Ovary (tissue), 9 donors: ENCODE results near the gene DNAJC15. TPM values are rescaled to one million over a fixed set of nuclear protein-coding genes. Genes with fewer than 3 reads are reported as not detected.

Source experiments
- DNase-seq, 5 donors: peaks; one replicate each; pipeline ENCODE4 v3.0.0-alpha.2; 2019 to 2020
- H3K27ac ChIP-seq, 2 donors: fragments of 200-600 bp; one replicate each; pipeline versions ENCODE4 v1.5.1 to v1.8.0; 2019 to 2022
- H3K27me3 ChIP-seq: fragments of 200-600 bp; one replicate; pipeline ENCODE4 v1.8.0; 2022
- H3K36me3 ChIP-seq: fragments of 200-600 bp; sonication (generic); one replicate; pipeline ENCODE4 v1.5.1; 2019
- H3K4me1 ChIP-seq: one replicate; pipeline ENCODE4 v1.8.1; 2013; ENCODE audit warnings: mild to moderate bottlenecking, moderate library complexity; ENCODE audit not compliant: insufficient read depth
- H3K4me3 ChIP-seq: fragments of 200-600 bp; sonication (generic); one replicate; pipeline ENCODE4 v1.5.1; 2017
- H3K9me3 ChIP-seq, 2 donors: fragments of 200-600 bp in 1 of 2; sonication (generic) in 1 of 2; one replicate each; pipeline versions ENCODE4 v1.5.1 to v1.8.1; 2013 to 2019; ENCODE audit warnings: mild to moderate bottlenecking in 1 of 2, moderate library complexity in 1 of 2
- CTCF ChIP-seq, 3 donors: fragments of 450-650 bp in 2 of 3; fragments of 200-600 bp in 1 of 3; IDR thresholded peaks; one replicate each; pipeline versions ENCODE4 v1.5.1 to v1.8.0; 2016 to 2022; ENCODE audit warnings: antibody characterized with exemption in 3 of 3, mild to moderate bottlenecking in 1 of 3
- EP300 ChIP-seq: sonication (generic); formaldehyde crosslinking; IDR thresholded peaks from one replicate; pipeline ENCODE4 v1.6.1; 2017; ENCODE audit warnings: antibody characterized with exemption
- POLR2A ChIP-seq: fragments of 450-650 bp; IDR thresholded peaks from one replicate; pipeline ENCODE4 v1.6.1; 2017; ENCODE audit warnings: antibody characterized with exemption, mild to moderate bottlenecking, moderate library complexity
- WGBS, 3 donors: extraction: QIAGEN DNeasy Blood & Tissue Kit in 1 of 3; methylation state at CpG; one replicate each; pipeline versions ENCODE4 v1.1.5 to v1.1.7; 2013 to 2017; 5-methylcytosine and 5-hydroxymethylcytosine counted together
- intact Hi-C, 4 donors: fragments of 100-400 bp; cut with DNase I; formaldehyde crosslinking; loops; one replicate each; pipeline versions ENCODE4 v1.11.0 to v1.15.1; 2022 to 2023
- polyA plus RNA-seq, 2 donors: library from polyadenylated mRNA; stranded (reverse); fragments of 200-250 nt in 1 of 2; fragments of 350-450 nt in 1 of 2; fragmentation: Illumina TruSeq in 1 of 2; extraction: RNeasy Lipid Tissue Mini Kit (QIAGEN cat#74804) in 1 of 2; gene quantifications; one replicate each; pipeline ENCODE4 v1.2.3, GENCODE V29; 2013 to 2014
- total RNA-seq, 7 donors: library from RNA; depleted of rRNA in 2 of 7; stranded (reverse); fragments of >200 nt in 2 of 7; fragmentation: NEBNext Ultra II Directional in 3 of 7; extraction: Animal tissue kit (Norgen Biotek cat#: 25700) in 3 of 7; gene quantifications; one replicate each; pipeline versions ENCODE4 v1.1.0 to v1.2.4, GENCODE V29; 2016 to 2023
- donor health status: DM: no; HTN: no; CAD: no; lungs with moderate emphysema.
- donor health status: DM: no; HTN: no; CAD: no.
- donor health status: Bipolar disorder and iron deficiency.
- donor health status: DM: yes; HTN: yes; CAD: no.
- donor health status: DM: no; HTN: no; CAD: no.
- donor health status: DM: yes; HTN: yes; CAD: no.

DNAJC15 gene
- total and polyA plus RNA-seq, 9 donors: 0.23 to 6.2 (median 2.9) TPM

DNA sequence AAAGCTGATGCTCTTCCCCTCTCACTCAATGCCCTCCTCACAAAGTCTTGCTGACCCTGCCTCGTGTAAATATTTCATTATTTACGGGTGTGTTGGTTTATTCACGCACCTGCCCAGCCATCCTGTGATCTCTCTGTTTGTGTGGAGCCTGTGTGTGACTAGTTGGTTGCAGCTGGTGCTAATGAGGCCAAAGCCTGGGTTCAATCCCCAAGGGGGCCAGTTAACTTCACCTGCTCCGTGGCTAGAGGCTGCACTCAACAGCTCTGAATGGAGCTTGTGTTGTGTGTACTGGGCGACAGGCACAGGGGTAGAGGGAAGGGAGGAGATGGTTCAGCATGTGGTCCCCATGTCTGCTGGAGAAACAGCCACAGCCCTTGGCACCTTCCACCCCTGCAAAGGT, 109.5 kb downstream of the DNAJC15 start:
- Histone ChIP-seq H3K4me1 (peaks cover 2% of the 10 kb centered on the region), H3K27ac (no peak overlapping the region), H3K36me3 (no peaks in the 10 kb centered on the region), H3K4me3 (no peak overlapping the region), H3K27me3 (no peaks in the 10 kb centered on the region), H3K9me3 (no peaks in the 10 kb centered on the region)
- intact Hi-C loops: no loop called here
- WGBS, 3 donors: 82 to 85% (median 84%) methylated on average over 5 of the region's 5 CpGs
- no peak for DNase-seq
- TF ChIP-seq EP300 (no peak), POLR2A (no peak), CTCF (IDR thresholded peaks at IDR 0.05) (no peak)

DNA sequence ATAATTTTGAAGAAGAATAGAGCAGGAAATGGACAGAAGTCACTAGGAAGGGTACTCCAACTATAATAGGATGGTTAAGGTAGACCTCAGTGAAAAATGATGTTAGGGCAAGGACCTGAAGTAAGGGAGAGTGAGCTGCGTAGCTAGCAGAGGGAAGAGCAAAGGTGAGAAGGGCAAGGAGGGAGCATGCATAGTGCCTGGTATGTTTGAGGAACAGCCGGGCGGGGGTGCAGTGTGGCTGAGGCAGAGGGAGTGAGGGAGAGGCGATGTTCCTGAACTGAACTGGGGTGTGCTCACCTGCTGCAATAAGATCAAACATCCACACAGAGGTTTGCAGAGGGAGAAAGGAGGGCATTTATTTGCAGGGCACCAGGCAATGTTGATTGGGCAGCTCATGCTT, 110.4 kb downstream of the DNAJC15 start:
- H3K4me3 ChIP-seq: no peak overlapping the region
- H3K4me1 ChIP-seq: peaks cover 2% of the 10 kb centered on the region
- H3K36me3 ChIP-seq: no peaks in the 10 kb centered on the region
- no peak overlapping the region for H3K27ac ChIP-seq
- TF ChIP-seq EP300 (no peak), CTCF (IDR thresholded peaks at IDR 0.05) (no peak), POLR2A (no peak)
- H3K9me3 ChIP-seq: no peaks in the 10 kb centered on the region
- no peak for DNase-seq
- intact Hi-C loops: no loop called here
- 85 to 94% (median 93%) methylated on average over 4 of the region's 4 CpGs for WGBS, 3 donors
- H3K27me3 ChIP-seq: no peaks in the 10 kb centered on the region

GRCh38 chr13:43134868-43135267, 111.5 kb downstream of the DNAJC15 start:
- WGBS, 3 donors: 80 to 90% (median 87%) methylated on average over 7 of the region's 7 CpGs
- intact Hi-C loops: no loop called here

GRCh38 chr13:43135516-43135915, 112.1 kb downstream of the DNAJC15 start:
- no peaks in the 10 kb centered on the region for H3K27me3 ChIP-seq
- WGBS, 3 donors: 93 to 98% (median 98%) methylated on average over 5 of the region's 5 CpGs
- H3K9me3 ChIP-seq: no peaks in the 10 kb centered on the region
- TF ChIP-seq CTCF (IDR thresholded peaks at IDR 0.05): no peak
- no peak for TF ChIP-seq EP300
- no peak for TF ChIP-seq POLR2A
- H3K4me1 ChIP-seq: peaks cover 2% of the 10 kb centered on the region
- H3K4me3 ChIP-seq: no peak overlapping the region
- H3K36me3 ChIP-seq: no peaks in the 10 kb centered on the region
- intact Hi-C loops: no loop called here
- H3K27ac ChIP-seq: no peak overlapping the region
- no peak for DNase-seq

More at GRCh38 chr13:43134868-43135267, 111.5 kb downstream of the DNAJC15 start:
- no peaks in the 10 kb centered on the region for H3K27me3 ChIP-seq
- TF ChIP-seq CTCF (IDR thresholded peaks at IDR 0.05): no peak
- TF ChIP-seq EP300: no peak
- no peak for TF ChIP-seq POLR2A
- H3K9me3 ChIP-seq: no peaks in the 10 kb centered on the region
- no peaks in the 10 kb centered on the region for H3K36me3 ChIP-seq
- no peak overlapping the region for H3K27ac ChIP-seq
- no peak for DNase-seq
- no peak overlapping the region for H3K4me3 ChIP-seq
- H3K4me1 ChIP-seq: peaks cover 2% of the 10 kb centered on the region
